Mammary epithelial cell (primary cell): Measurements from ENCODE around the gene SNX2.

Source experiments
- CTCF ChIP-seq, 2 donors: IDR thresholded peaks in 1 of 2; conservative IDR thresholded peaks in 1 of 2; 2 replicates each; pipeline ENCODE4 v1.5.1; 2011 to 2012; ENCODE audit warnings: inconsistent platforms in 2 of 2, low read length in 2 of 2, mild to moderate bottlenecking in 2 of 2, control low read depth in 1 of 2, low read depth in 1 of 2; ENCODE audit not compliant: insufficient read depth in 1 of 2; ENCODE audit errors: extremely low read depth in 1 of 2
- EZH2 ChIP-seq: IDR thresholded peaks from 2 replicates; pipeline ENCODE4 v1.6.1; 2012; ENCODE audit warnings: low read length, inconsistent platforms, borderline replicate concordance

GRCh38 chr5:122727112-122727541, 47.8 kb upstream of the SNX2 start:
- TF ChIP-seq CTCF (conservative IDR thresholded peaks at IDR 0.05 in 1 of 2, IDR thresholded peaks at IDR 0.05 in 1 of 2; ENCODE audit: extremely low read depth in 1 of 2, insufficient read depth in 1 of 2, low read depth in 1 of 2, low read length in 2 of 2) (no peak), EZH2 (no peak)
